ENCODE data around the gene FBXO3.

DNA sequence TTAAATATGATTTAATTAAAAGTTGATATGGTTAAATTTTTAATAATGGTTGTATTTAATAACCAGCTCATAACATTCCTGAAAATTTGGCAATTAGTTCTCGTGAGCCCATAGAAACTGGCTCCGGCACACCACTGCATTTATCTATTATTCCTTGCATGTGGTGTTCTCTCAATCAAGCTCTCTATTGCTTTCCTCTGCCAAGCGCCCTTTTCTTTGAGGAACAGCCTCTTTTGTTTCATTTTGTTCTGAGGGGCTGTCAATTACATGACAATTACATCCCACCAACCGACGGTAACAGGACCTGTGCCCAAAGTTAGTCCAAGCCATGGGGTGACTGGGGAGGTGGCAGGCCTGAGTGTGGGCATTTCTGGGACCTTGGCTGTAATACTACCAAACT lies 81.8 kb downstream of the FBXO3 start:
- TF ChIP-seq, protein P1, sequence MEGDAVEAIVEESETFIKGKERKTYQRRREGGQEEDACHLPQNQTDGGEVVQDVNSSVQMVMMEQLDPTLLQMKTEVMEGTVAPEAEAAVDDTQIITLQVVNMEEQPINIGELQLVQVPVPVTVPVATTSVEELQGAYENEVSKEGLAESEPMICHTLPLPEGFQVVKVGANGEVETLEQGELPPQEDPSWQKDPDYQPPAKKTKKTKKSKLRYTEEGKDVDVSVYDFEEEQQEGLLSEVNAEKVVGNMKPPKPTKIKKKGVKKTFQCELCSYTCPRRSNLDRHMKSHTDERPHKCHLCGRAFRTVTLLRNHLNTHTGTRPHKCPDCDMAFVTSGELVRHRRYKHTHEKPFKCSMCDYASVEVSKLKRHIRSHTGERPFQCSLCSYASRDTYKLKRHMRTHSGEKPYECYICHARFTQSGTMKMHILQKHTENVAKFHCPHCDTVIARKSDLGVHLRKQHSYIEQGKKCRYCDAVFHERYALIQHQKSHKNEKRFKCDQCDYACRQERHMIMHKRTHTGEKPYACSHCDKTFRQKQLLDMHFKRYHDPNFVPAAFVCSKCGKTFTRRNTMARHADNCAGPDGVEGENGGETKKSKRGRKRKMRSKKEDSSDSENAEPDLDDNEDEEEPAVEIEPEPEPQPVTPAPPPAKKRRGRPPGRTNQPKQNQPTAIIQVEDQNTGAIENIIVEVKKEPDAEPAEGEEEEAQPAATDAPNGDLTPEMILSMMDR (IDR thresholded peaks at IDR 0.05 in 2 of 3, conservative IDR thresholded peaks at IDR 0.05 in 1 of 3; ENCODE audit: borderline replicate concordance in 1 of 3, insufficient read depth in 1 of 3, low read depth in 2 of 3, low read length in 2 of 3) = no peak
- no peak for TF ChIP-seq POLR2AphosphoS5 (IDR thresholded peaks at IDR 0.05; ENCODE audit: low read depth, low read length)
- TF ChIP-seq TCF7L2 (IDR thresholded peaks at IDR 0.05; ENCODE audit: borderline replicate concordance, extremely low read depth, insufficient read depth, insufficient read length) = no peak
- TF ChIP-seq SRF (IDR thresholded peaks at IDR 0.05; ENCODE audit: low read depth) = no peak
- TF ChIP-seq POLR2A (IDR thresholded peaks at IDR 0.05; ENCODE audit: borderline replicate concordance, extremely low read depth, insufficient read depth, insufficient read length) = no peak
- TF ChIP-seq, protein P2, sequence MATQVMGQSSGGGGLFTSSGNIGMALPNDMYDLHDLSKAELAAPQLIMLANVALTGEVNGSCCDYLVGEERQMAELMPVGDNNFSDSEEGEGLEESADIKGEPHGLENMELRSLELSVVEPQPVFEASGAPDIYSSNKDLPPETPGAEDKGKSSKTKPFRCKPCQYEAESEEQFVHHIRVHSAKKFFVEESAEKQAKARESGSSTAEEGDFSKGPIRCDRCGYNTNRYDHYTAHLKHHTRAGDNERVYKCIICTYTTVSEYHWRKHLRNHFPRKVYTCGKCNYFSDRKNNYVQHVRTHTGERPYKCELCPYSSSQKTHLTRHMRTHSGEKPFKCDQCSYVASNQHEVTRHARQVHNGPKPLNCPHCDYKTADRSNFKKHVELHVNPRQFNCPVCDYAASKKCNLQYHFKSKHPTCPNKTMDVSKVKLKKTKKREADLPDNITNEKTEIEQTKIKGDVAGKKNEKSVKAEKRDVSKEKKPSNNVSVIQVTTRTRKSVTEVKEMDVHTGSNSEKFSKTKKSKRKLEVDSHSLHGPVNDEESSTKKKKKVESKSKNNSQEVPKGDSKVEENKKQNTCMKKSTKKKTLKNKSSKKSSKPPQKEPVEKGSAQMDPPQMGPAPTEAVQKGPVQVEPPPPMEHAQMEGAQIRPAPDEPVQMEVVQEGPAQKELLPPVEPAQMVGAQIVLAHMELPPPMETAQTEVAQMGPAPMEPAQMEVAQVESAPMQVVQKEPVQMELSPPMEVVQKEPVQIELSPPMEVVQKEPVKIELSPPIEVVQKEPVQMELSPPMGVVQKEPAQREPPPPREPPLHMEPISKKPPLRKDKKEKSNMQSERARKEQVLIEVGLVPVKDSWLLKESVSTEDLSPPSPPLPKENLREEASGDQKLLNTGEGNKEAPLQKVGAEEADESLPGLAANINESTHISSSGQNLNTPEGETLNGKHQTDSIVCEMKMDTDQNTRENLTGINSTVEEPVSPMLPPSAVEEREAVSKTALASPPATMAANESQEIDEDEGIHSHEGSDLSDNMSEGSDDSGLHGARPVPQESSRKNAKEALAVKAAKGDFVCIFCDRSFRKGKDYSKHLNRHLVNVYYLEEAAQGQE (IDR thresholded peaks at IDR 0.05; ENCODE audit: low read depth) = no peak
- TF ChIP-seq ELF1 (IDR thresholded peaks at IDR 0.05; ENCODE audit: borderline replicate concordance, low read depth) = no peak
- no peak for TF ChIP-seq CEBPB (IDR thresholded peaks at IDR 0.05; ENCODE audit: low read depth)
- no peak for TF ChIP-seq SP1 (IDR thresholded peaks at IDR 0.05; ENCODE audit: low read depth)
- no peak for TF ChIP-seq FOSL1 (IDR thresholded peaks at IDR 0.05; ENCODE audit: low read depth)
